Measurements from ENCODE around the gene ABO.
A peak's percentile ranks its signal among the peaks of the same experiment; 100 is the strongest.
"Not testable (repeated sequence)": the region's sequence is repeated elsewhere in the genome, so short reads cannot be mapped to it uniquely, and the experiment has no call there.

Gene ABO

GRCh38 chr9:133224762-133225161 is 50.2 kb downstream of the ABO start:
- Mint-ChIP-seq H3K4me3 (no peak overlapping the region), H3K9me3 (peaks cover 11% of the 10 kb centered on the region), H3K4me1 (peaks cover 25% of the 10 kb centered on the region), H3K36me3 (ENCODE audit: low read depth) (no peaks in the 10 kb centered on the region), H3K27ac (peak overlapping the region; percentile 42), H3K27me3 (ENCODE audit: low read depth, poor library complexity) (peaks cover 29% of the 10 kb centered on the region)
- DNase-seq = no peak
- TF ChIP-seq CTCF (IDR thresholded peaks at IDR 0.05) = no peak

- H3K4me3 Mint-ChIP-seq; H3K36me3 Mint-ChIP-seq (ENCODE audit: low read depth); H3K27ac Mint-ChIP-seq: not testable (repeated sequence)
- Mint-ChIP-seq H3K9me3 (peaks cover 13% of the 10 kb centered on the region), H3K27me3 (ENCODE audit: low read depth, poor library complexity) (peaks cover 40% of the 10 kb centered on the region), H3K4me1 (peaks cover 25% of the 10 kb centered on the region)
- peak; percentile 51 for DNase-seq
These were observed 51.7 kb downstream of the ABO start for GRCh38 chr9:133223159-133223756.

GRCh38 chr9:133221994-133222393 is 53.0 kb downstream of the ABO start:
- not testable (repeated sequence) for DNase-seq, H3K27ac Mint-ChIP-seq

GRCh38 chr9:133221177-133221809 is 53.7 kb downstream of the ABO start:
- Mint-ChIP-seq H3K4me3 (no peak overlapping the region), H3K4me1 (peaks cover 20% of the 10 kb centered on the region), H3K9me3 (peaks cover 24% of the 10 kb centered on the region), H3K27ac (no peak overlapping the region), H3K36me3 (ENCODE audit: low read depth) (no peaks in the 10 kb centered on the region), H3K27me3 (ENCODE audit: low read depth, poor library complexity) (peaks cover 60% of the 10 kb centered on the region)
- no peak for DNase-seq
- TF ChIP-seq CTCF (IDR thresholded peaks at IDR 0.05) = no peak

More at GRCh38 chr9:133221994-133222393, 53.0 kb downstream of the ABO start:
- Mint-ChIP-seq H3K4me1 (peaks cover 22% of the 10 kb centered on the region), H3K27me3 (ENCODE audit: low read depth, poor library complexity) (peaks cover 53% of the 10 kb centered on the region), H3K9me3 (peaks cover 20% of the 10 kb centered on the region)
- not testable (repeated sequence) for H3K36me3 Mint-ChIP-seq (ENCODE audit: low read depth); H3K4me3 Mint-ChIP-seq

- not testable (repeated sequence) for H3K36me3 Mint-ChIP-seq (ENCODE audit: low read depth); H3K4me1 Mint-ChIP-seq; H3K27ac Mint-ChIP-seq; DNase-seq; H3K4me3 Mint-ChIP-seq
- Mint-ChIP-seq H3K27me3 (ENCODE audit: low read depth, poor library complexity) (peaks cover 87% of the 10 kb centered on the region), H3K9me3 (peaks cover 50% of the 10 kb centered on the region)
These were observed 56.7 kb downstream of the ABO start for GRCh38 chr9:133218049-133218975.

GRCh38 chr9:133217333-133217988 is 57.5 kb downstream of the ABO start:
- not testable (repeated sequence) for H3K4me1 Mint-ChIP-seq; H3K4me3 Mint-ChIP-seq; DNase-seq; H3K27ac Mint-ChIP-seq; H3K36me3 Mint-ChIP-seq (ENCODE audit: low read depth)
- Mint-ChIP-seq H3K27me3 (ENCODE audit: low read depth, poor library complexity) (peaks cover 86% of the 10 kb centered on the region), H3K9me3 (peaks cover 53% of the 10 kb centered on the region)

GRCh38 chr9:133214276-133214675 is 60.7 kb downstream of the ABO start:
- not testable (repeated sequence) for H3K36me3 Mint-ChIP-seq (ENCODE audit: low read depth)

GRCh38 chr9:133210609-133211008 is 64.4 kb downstream of the ABO start:
- Mint-ChIP-seq H3K27me3 (ENCODE audit: low read depth, poor library complexity) (peaks cover 52% of the 10 kb centered on the region), H3K27ac (no peak overlapping the region), H3K4me1 (no peaks in the 10 kb centered on the region), H3K4me3 (no peak overlapping the region), H3K9me3 (peaks cover 29% of the 10 kb centered on the region), H3K36me3 (ENCODE audit: low read depth) (peaks cover 4% of the 10 kb centered on the region)
- DNase-seq = no peak
- no peak for TF ChIP-seq CTCF (IDR thresholded peaks at IDR 0.05)

More at GRCh38 chr9:133214276-133214675, 60.7 kb downstream of the ABO start:
- H3K4me3 Mint-ChIP-seq, H3K27ac Mint-ChIP-seq, DNase-seq, H3K4me1 Mint-ChIP-seq: not testable (repeated sequence)
- Mint-ChIP-seq H3K9me3 (peaks cover 46% of the 10 kb centered on the region), H3K27me3 (ENCODE audit: low read depth, poor library complexity) (peaks cover 86% of the 10 kb centered on the region)

Data from nephron progenitor cell (in vitro differentiated cells).